ENCODE results near the gene EFTUD2. TPM values are rescaled to one million over a fixed set of nuclear protein-coding genes. Genes with fewer than 3 reads are reported as not detected.

Gene EFTUD2
- total RNA-seq, 2 experiments from 2014 or later, result 207 to 208 TPM

DNA sequence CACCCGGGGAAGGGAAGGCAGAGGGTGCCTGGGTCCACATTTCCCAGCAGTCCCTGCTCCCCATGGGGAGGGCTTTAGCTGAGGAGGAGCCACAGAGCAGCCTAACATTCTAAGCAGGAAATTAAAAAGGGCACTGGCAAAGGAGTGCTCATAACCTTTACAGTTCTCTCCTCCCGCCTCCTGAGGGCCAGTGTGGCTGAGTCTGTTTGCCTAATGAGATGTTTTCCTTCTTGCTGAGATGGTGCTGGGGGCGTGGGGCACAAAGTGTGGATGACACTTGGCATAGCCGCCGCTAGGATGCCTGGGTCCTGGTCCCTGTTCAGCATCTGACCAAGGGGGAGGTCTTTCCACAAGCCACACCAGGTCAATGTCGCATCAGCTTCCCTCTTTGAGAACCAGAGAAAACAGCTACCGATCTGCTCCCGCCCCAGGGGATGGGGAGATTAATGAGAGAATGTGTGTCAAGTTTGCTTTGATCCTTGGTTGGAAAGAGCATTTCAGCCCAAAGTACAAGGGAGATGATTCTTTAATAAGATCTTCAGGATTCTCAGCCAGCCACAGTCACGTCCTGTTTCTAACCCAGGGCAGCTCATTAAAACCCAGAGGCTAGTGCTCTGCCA is 42.6 kb upstream of the EFTUD2 start:
- ATAC-seq (no peak), DNase-seq (no peak)
- H3K27me3 Mint-ChIP-seq, result peaks cover 3% of the 10 kb centered on the region
- H3K9me3 Mint-ChIP-seq, result no peaks in the 10 kb centered on the region
- no peak overlapping the region for H3K4me3 Mint-ChIP-seq
- POLR2A ChIA-PET, result interaction anchor here (0.8 to 1.4 kb wide), 2 partner anchors 22 to 59 kb away, joined by 3 to 6 read pairs; no protein-coding TSS in a partner anchor
- H3K27ac Mint-ChIP-seq, result no peak overlapping the region
- CTCF ChIA-PET, result interaction anchor here (0.5 to 2.6 kb wide), 6 partner anchors 21 to 207 kb away, joined by 3 to 8 read pairs (median 3); no protein-coding TSS in a partner anchor
- intact Hi-C loops (cut with micrococcal nuclease), result no loop called here
- peaks cover 8% of the 10 kb centered on the region for H3K4me1 Mint-ChIP-seq (ENCODE audit: low read depth)
- TF ChIP-seq, protein P1, sequence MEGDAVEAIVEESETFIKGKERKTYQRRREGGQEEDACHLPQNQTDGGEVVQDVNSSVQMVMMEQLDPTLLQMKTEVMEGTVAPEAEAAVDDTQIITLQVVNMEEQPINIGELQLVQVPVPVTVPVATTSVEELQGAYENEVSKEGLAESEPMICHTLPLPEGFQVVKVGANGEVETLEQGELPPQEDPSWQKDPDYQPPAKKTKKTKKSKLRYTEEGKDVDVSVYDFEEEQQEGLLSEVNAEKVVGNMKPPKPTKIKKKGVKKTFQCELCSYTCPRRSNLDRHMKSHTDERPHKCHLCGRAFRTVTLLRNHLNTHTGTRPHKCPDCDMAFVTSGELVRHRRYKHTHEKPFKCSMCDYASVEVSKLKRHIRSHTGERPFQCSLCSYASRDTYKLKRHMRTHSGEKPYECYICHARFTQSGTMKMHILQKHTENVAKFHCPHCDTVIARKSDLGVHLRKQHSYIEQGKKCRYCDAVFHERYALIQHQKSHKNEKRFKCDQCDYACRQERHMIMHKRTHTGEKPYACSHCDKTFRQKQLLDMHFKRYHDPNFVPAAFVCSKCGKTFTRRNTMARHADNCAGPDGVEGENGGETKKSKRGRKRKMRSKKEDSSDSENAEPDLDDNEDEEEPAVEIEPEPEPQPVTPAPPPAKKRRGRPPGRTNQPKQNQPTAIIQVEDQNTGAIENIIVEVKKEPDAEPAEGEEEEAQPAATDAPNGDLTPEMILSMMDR (IDR thresholded peaks at IDR 0.05), result no peak
- peaks cover 34% of the 10 kb centered on the region for H3K36me3 Mint-ChIP-seq (ENCODE audit: low read depth)

DNA sequence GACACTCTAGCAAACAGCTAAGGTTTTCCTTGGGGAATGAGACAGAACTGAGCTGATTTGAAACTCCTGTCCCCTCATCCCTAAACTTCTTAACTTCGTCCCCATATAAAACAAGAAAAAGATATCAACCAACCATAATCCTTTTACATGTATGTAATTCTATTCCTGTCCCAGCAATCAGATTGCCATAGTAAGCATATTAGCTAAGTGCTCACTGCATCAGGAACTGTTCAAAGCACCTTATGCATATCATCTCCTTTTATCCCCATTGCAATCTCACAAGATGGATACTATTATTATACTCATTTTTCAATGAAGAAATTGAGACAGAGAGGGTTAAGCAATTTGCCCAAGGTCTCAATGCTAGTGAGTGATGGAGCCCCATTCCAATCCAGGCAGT is 41.5 kb upstream of the EFTUD2 start:
- ChIA-PET CTCF (interaction anchor here (1.6 to 2.6 kb wide), 2 partner anchors 21 to 81 kb away, joined by 7 to 8 read pairs; no protein-coding TSS in a partner anchor), POLR2A (interaction anchor here (1.4 kb wide), 1 partner anchor 21 kb away, joined by 6 read pairs; no protein-coding TSS in a partner anchor)
- H3K4me3 Mint-ChIP-seq, result no peak overlapping the region
- peaks cover 4% of the 10 kb centered on the region for H3K4me1 Mint-ChIP-seq (ENCODE audit: low read depth)
- no peaks in the 10 kb centered on the region for H3K9me3 Mint-ChIP-seq
- no peaks in the 10 kb centered on the region for H3K27me3 Mint-ChIP-seq
- intact Hi-C loops (cut with micrococcal nuclease), result no loop called here
- TF ChIP-seq, protein P1 (IDR thresholded peaks at IDR 0.05), result no peak
- DNase-seq (no peak), ATAC-seq (no peak)
- H3K27ac Mint-ChIP-seq, result no peak overlapping the region
- H3K36me3 Mint-ChIP-seq (ENCODE audit: low read depth), result peaks cover 29% of the 10 kb centered on the region

DNA sequence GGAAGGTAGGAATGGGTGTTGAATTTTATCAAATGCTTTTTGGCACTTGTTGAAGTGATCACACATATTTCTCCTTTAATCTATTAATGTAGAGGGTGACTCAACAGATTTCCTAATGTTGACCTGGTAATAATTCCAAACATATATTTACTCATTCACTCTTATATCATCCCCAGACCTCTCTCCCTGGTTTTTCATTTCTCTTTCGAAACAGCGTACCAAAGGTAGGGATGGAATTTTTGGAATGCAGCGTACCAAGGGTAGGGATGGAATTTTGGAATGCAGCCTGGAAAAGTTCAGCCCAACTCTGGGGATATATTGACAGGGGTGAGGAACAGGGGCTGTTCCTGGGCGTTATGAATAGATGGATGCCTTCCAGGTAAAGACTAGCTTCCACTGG is 41.1 kb upstream of the EFTUD2 start:
- Mint-ChIP-seq H3K27ac (no peak overlapping the region), H3K4me1 (ENCODE audit: low read depth) (peaks cover 4% of the 10 kb centered on the region), H3K9me3 (no peaks in the 10 kb centered on the region), H3K27me3 (no peaks in the 10 kb centered on the region), H3K4me3 (no peak overlapping the region), H3K36me3 (ENCODE audit: low read depth) (peaks cover 33% of the 10 kb centered on the region)
- intact Hi-C loops (cut with micrococcal nuclease), result no loop called here
- TF ChIP-seq, protein P1 (IDR thresholded peaks at IDR 0.05), result no peak
- no peak for DNase-seq
- CTCF ChIA-PET, result interaction anchor here (1.6 kb wide), 1 partner anchor 20 kb away, joined by 8 read pairs; no protein-coding TSS in a partner anchor
- no peak for ATAC-seq
- POLR2A ChIA-PET, result interaction anchor here (1.4 kb wide), 2 partner anchors 11 to 20 kb away, joined by 3 to 6 read pairs; no protein-coding TSS in a partner anchor

DNA sequence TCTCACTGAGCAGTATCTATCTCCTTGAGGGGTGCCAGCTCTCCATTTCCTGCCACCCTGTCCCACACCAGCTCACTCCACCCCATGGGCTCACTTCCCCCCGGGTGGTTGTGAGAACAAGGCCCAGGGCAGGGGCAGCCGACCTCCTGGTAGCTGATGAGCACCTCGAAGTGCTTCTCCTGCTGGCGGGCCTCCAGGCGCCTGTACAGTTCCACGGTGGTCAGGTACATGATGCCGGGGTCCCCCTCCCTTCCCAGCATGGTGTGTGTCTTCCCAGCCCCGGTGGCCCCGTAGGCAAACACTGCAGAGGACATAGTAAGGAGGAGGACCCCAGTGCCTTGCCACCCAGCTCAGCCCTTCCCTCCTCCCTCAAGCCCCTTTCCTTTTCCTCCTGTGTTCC is 35.9 kb upstream of the EFTUD2 start:
- TF ChIP-seq, protein P1 (IDR thresholded peaks at IDR 0.05), result no peak
- no peaks in the 10 kb centered on the region for H3K9me3 Mint-ChIP-seq
- intact Hi-C loops (cut with micrococcal nuclease), result no loop called here
- no peak for ATAC-seq
- H3K27me3 Mint-ChIP-seq, result no peaks in the 10 kb centered on the region
- no peaks in the 10 kb centered on the region for H3K4me1 Mint-ChIP-seq (ENCODE audit: low read depth)
- CTCF ChIA-PET, result interaction anchor here (1.4 kb wide), 1 partner anchor 164 kb away, joined by 4 read pairs; no protein-coding TSS in a partner anchor
- no peak overlapping the region for H3K4me3 Mint-ChIP-seq
- DNase-seq, result no peak
- peaks cover 32% of the 10 kb centered on the region for H3K36me3 Mint-ChIP-seq (ENCODE audit: low read depth)
- H3K27ac Mint-ChIP-seq, result no peak overlapping the region
- POLR2A ChIA-PET, result interaction anchor here (1.3 kb wide), 1 partner anchor 17 kb away, joined by 3 read pairs; no protein-coding TSS in a partner anchor

DNA sequence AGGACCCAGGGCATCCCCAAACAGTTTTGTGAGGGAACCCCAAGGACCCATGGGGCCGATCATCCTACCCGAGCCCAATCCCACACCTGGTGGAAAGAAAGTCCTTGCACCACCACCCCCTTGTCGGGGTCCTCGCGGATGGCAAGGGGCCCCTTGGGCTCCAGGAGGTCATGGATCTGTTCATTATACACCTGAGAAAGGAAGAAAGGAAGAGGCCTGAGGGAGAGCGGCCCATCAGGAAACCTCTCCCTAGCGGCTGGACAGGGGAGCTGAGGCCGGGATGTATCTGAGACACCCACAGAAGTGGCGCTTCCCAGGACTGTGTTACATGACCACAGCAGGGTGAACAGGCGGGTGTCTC is 35.5 kb upstream of the EFTUD2 start:
- no peak overlapping the region for H3K27ac Mint-ChIP-seq
- H3K4me1 Mint-ChIP-seq (ENCODE audit: low read depth), result no peaks in the 10 kb centered on the region
- CTCF ChIA-PET, result interaction anchor here (1.4 kb wide), 1 partner anchor 165 kb away, joined by 4 read pairs; no protein-coding TSS in a partner anchor
- peaks cover 30% of the 10 kb centered on the region for H3K36me3 Mint-ChIP-seq (ENCODE audit: low read depth)
- intact Hi-C loops (cut with micrococcal nuclease), result no loop called here
- H3K27me3 Mint-ChIP-seq, result no peaks in the 10 kb centered on the region
- no peaks in the 10 kb centered on the region for H3K9me3 Mint-ChIP-seq
- H3K4me3 Mint-ChIP-seq, result no peak overlapping the region
- POLR2A ChIA-PET, result no interaction called here
- TF ChIP-seq, protein P1 (IDR thresholded peaks at IDR 0.05), result no peak
- ATAC-seq (no peak), DNase-seq (no peak)
